Hepatocyte (in vitro differentiated cells): ENCODE results near the gene CCDC91.

ENCODE experiments used
- CTCF ChIP-seq: fragments of 200-600 bp; sonication (generic); IDR thresholded peaks from 2 replicates; pipeline ENCODE4 v1.5.1; 2016; ENCODE audit warnings: antibody characterized with exemption, mild to moderate bottlenecking; ENCODE audit not compliant: poor library complexity
- EZH2 ChIP-seq: fragments of 200-600 bp; sonication (generic); IDR thresholded peaks from 2 replicates; pipeline ENCODE4 v1.6.1; 2016; ENCODE audit warnings: antibody characterized with exemption, mild to moderate bottlenecking, borderline replicate concordance
- EZH2phosphoT487 ChIP-seq: fragments of 200-600 bp; sonication (generic); IDR thresholded peaks from one replicate; pipeline ENCODE4 v1.6.1; 2018; ENCODE audit warnings: antibody characterized with exemption, mild to moderate bottlenecking, low read depth, moderate library complexity; ENCODE audit not compliant: unreplicated experiment, severe bottlenecking

- TF ChIP-seq CTCF: no peak
- TF ChIP-seq EZH2phosphoT487: no peak
- TF ChIP-seq EZH2: no peak
These were observed 36.4 kb downstream of the CCDC91 start for GRCh38 chr12:28226705-28227104.
